ENCODE measurements around the gene HECW1.
"Not testable (repeated sequence)": the region's sequence is repeated elsewhere in the genome, so short reads cannot be mapped to it uniquely, and the experiment has no call there.

HECW1 gene

DNA sequence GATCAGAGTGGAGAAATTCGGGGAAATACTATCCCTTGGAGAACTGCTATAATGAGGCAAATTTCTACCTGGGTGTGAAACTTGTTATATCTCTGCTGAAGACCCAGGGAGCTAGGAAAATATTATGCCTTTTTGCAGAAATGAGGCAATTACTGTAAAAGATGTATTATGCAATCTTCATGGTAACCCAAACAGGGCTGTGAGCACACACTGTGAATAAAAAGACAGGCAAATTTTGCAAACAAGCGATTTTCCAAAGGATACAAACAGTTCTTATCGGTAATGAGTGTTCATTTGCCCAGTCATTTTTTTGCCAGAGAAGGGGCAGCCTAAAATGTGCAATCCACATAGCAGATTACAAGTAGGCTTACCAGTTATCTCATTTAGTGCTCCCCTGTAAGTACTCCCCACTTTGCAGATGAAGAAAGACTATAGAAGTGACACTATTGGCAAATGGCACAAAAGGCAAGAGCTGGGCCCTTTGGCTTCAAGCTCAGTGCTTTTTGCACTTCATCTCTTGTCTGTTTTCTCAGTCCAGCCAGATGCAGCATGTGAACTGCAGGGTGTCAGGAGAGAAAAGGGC is 205.8 kb downstream of the HECW1 start:
- H3K4me2 ChIP-seq (ENCODE audit: low read length), result no peak overlapping the region
- H3K36me3 ChIP-seq (ENCODE audit: insufficient read depth, low read length), result no peaks in the 10 kb centered on the region
- H3K9ac ChIP-seq (ENCODE audit: low read depth, low read length), result no peak overlapping the region
- peaks cover 17% of the 10 kb centered on the region for H3K27me3 ChIP-seq (ENCODE audit: control insufficient read depth, insufficient read depth, low read length)
- H3K9me3 ChIP-seq (replicated peaks; ENCODE audit: low read length), result no peaks in the 10 kb centered on the region
- H3K4me3 ChIP-seq (ENCODE audit: low read length), result no peak overlapping the region
- no peaks in the 10 kb centered on the region for H3K4me1 ChIP-seq (ENCODE audit: control insufficient read depth, insufficient read depth, low read length)

- Histone ChIP-seq H3K4me3 (ENCODE audit: low read length) (no peak overlapping the region), H3K4me2 (ENCODE audit: low read length) (no peak overlapping the region), H3K9ac (ENCODE audit: low read depth, low read length) (no peak overlapping the region), H3K27me3 (ENCODE audit: control insufficient read depth, insufficient read depth, low read length) (peaks cover 25% of the 10 kb centered on the region), H3K36me3 (ENCODE audit: insufficient read depth, low read length) (no peaks in the 10 kb centered on the region), H3K4me1 (ENCODE audit: control insufficient read depth, insufficient read depth, low read length) (no peaks in the 10 kb centered on the region), H3K9me3 (replicated peaks; ENCODE audit: low read length) (no peaks in the 10 kb centered on the region)
These were observed 213.1 kb downstream of the HECW1 start for GRCh38 chr7:43325595-43325994.

- Histone ChIP-seq H3K4me2 (ENCODE audit: low read length) (no peak overlapping the region), H3K4me3 (ENCODE audit: low read length) (no peak overlapping the region), H3K36me3 (ENCODE audit: insufficient read depth, low read length) (no peaks in the 10 kb centered on the region), H3K9me3 (replicated peaks; ENCODE audit: low read length) (no peaks in the 10 kb centered on the region), H3K4me1 (ENCODE audit: control insufficient read depth, insufficient read depth, low read length) (no peaks in the 10 kb centered on the region), H3K27me3 (ENCODE audit: control insufficient read depth, insufficient read depth, low read length) (peaks cover 20% of the 10 kb centered on the region), H3K9ac (ENCODE audit: low read depth, low read length) (no peak overlapping the region)
These were observed 215.9 kb downstream of the HECW1 start for GRCh38 chr7:43328336-43328735.

DNA sequence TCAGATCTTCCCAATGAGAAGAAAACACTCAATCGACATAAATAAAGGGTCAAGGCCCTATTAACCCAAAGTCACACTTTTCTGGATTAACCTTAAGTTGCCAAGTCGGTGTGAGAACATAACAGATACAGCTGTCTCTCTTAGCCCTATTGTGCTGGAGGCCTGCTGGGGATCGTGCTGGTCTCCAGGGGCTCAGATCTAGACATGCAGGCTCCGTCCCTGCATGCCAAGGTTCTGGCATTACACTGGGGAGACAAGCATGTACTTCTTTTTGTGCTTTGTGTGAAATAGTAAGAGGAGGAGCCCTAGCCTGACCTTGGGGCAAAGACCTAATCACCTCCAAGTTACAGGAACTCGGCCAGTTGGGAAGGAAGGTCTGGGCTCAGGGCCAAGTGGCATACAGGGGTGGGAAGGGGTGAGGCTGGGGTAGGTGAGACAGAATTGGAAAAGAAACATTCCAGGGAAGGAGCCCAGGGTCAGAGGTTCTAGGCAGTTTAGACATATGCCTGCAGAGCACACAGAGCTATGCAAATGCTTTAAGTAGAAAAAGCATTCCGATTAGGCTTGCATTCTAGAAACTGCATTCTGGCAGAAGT is 216.4 kb downstream of the HECW1 start:
- H3K4me1 ChIP-seq (ENCODE audit: control insufficient read depth, insufficient read depth, low read length), result no peaks in the 10 kb centered on the region
- H3K4me2 ChIP-seq (ENCODE audit: low read length), result no peak overlapping the region
- no peaks in the 10 kb centered on the region for H3K36me3 ChIP-seq (ENCODE audit: insufficient read depth, low read length)
- H3K4me3 ChIP-seq (ENCODE audit: low read length), result no peak overlapping the region
- H3K9ac ChIP-seq (ENCODE audit: low read depth, low read length), result no peak overlapping the region
- peaks cover 25% of the 10 kb centered on the region for H3K27me3 ChIP-seq (ENCODE audit: control insufficient read depth, insufficient read depth, low read length)
- H3K9me3 ChIP-seq (replicated peaks; ENCODE audit: low read length), result no peaks in the 10 kb centered on the region

DNA sequence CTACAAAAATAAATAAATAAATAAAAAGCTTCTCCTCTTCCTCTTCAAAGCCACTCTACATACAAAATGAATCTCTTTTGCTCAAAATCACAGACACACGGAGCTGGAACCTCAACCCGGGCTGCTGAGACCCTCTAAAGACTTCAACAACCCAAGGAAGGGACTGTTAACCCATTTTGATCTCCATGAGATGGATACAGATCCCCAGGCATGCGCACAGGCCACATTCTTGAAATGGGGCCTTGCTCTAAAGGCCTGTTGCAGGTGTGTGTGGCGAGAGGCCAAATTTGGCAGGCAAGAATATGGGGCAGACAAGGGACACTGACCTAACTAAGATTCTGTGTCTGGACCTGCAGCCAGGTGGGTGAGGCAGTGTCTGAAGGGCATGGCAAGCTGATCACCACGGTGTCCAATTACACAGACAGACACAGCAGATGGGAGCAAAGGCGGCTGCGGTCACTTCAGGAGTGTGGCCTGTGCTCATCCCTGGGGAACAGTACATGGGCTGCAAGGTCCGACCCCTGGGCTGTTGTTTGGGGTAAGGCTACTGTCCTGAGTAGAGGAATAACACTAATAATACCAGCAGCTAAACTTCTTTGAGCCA is 219.8 kb downstream of the HECW1 start:
- H3K4me1 ChIP-seq (ENCODE audit: control insufficient read depth, insufficient read depth, low read length), result no peaks in the 10 kb centered on the region
- H3K9me3 ChIP-seq (replicated peaks; ENCODE audit: low read length), result no peaks in the 10 kb centered on the region
- H3K4me3 ChIP-seq (ENCODE audit: low read length), result no peak overlapping the region
- H3K27me3 ChIP-seq (ENCODE audit: control insufficient read depth, insufficient read depth, low read length), result peaks cover 32% of the 10 kb centered on the region
- H3K36me3 ChIP-seq (ENCODE audit: insufficient read depth, low read length), result no peaks in the 10 kb centered on the region
- no peak overlapping the region for H3K9ac ChIP-seq (ENCODE audit: low read depth, low read length)
- no peak overlapping the region for H3K4me2 ChIP-seq (ENCODE audit: low read length)

- Histone ChIP-seq H3K4me1 (ENCODE audit: control insufficient read depth, insufficient read depth, low read length) (no peaks in the 10 kb centered on the region), H3K4me2 (ENCODE audit: low read length) (no peak overlapping the region), H3K4me3 (ENCODE audit: low read length) (no peak overlapping the region), H3K36me3 (ENCODE audit: insufficient read depth, low read length) (no peaks in the 10 kb centered on the region), H3K9me3 (replicated peaks; ENCODE audit: low read length) (no peaks in the 10 kb centered on the region), H3K27me3 (ENCODE audit: control insufficient read depth, insufficient read depth, low read length) (peaks cover 20% of the 10 kb centered on the region), H3K9ac (ENCODE audit: low read depth, low read length) (no peak overlapping the region)
These were observed 224.7 kb downstream of the HECW1 start for GRCh38 chr7:43337191-43337590.

- H3K4me3 ChIP-seq (ENCODE audit: low read length), result no peak overlapping the region
- H3K9ac ChIP-seq (ENCODE audit: low read depth, low read length), result no peak overlapping the region
- H3K27me3 ChIP-seq (ENCODE audit: control insufficient read depth, insufficient read depth, low read length), result peaks cover 20% of the 10 kb centered on the region
- no peaks in the 10 kb centered on the region for H3K36me3 ChIP-seq (ENCODE audit: insufficient read depth, low read length)
- no peaks in the 10 kb centered on the region for H3K4me1 ChIP-seq (ENCODE audit: control insufficient read depth, insufficient read depth, low read length)
- no peak overlapping the region for H3K4me2 ChIP-seq (ENCODE audit: low read length)
- H3K9me3 ChIP-seq (replicated peaks; ENCODE audit: low read length), result no peaks in the 10 kb centered on the region
These were observed 225.4 kb downstream of the HECW1 start for GRCh38 chr7:43337811-43338210.

- Histone ChIP-seq H3K27me3 (ENCODE audit: control insufficient read depth, insufficient read depth, low read length) (peaks cover 8% of the 10 kb centered on the region), H3K9ac (ENCODE audit: low read depth, low read length) (no peak overlapping the region), H3K4me2 (ENCODE audit: low read length) (no peak overlapping the region), H3K36me3 (ENCODE audit: insufficient read depth, low read length) (no peaks in the 10 kb centered on the region), H3K4me1 (ENCODE audit: control insufficient read depth, insufficient read depth, low read length) (no peaks in the 10 kb centered on the region), H3K4me3 (ENCODE audit: low read length) (no peak overlapping the region), H3K9me3 (replicated peaks; ENCODE audit: low read length) (no peaks in the 10 kb centered on the region)
These were observed 228.7 kb downstream of the HECW1 start for GRCh38 chr7:43341132-43341531.

DNA sequence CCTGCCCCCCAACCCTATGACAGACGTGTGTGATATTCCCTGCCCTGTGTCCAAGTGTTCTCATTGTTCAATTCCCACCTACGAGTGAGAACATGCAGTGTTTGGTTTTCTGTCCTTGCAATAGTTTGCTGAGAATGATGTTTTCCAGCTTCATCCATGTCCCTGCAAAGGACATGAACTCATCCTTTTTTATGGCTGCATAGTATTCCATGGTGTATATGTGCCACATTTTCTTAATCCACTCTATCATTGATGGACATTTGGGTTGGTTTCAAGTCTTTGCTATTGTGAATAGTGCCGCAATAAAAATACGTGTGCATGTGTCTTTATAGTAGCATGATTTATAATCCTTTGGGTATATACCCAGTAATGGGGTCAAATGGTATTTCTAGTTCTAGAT is 231.0 kb downstream of the HECW1 start:
- not testable (repeated sequence) for H3K4me1 ChIP-seq (ENCODE audit: control insufficient read depth, insufficient read depth, low read length); H3K27me3 ChIP-seq (ENCODE audit: control insufficient read depth, insufficient read depth, low read length); H3K9ac ChIP-seq (ENCODE audit: low read depth, low read length); H3K36me3 ChIP-seq (ENCODE audit: insufficient read depth, low read length); H3K4me3 ChIP-seq (ENCODE audit: low read length); H3K9me3 ChIP-seq (replicated peaks; ENCODE audit: low read length); H3K4me2 ChIP-seq (ENCODE audit: low read length)

DNA sequence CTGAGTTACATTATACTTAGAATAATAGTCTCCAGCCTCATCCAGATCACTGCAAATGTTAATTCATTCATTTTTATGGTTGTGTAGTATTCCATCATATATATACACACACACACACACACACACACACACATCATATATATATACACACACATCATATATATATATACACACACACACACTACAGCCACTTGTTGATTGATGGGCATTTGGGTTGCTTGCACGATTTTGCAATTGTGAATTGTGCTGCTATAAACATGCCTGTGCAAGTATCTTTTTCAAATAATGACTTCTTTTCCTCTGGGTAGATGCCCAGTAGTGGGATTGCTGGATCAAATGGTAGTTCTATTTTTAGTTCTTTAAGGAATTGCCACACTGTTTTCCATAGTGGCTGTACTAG is 233.2 kb downstream of the HECW1 start:
- H3K4me2 ChIP-seq (ENCODE audit: low read length); H3K27me3 ChIP-seq (ENCODE audit: control insufficient read depth, insufficient read depth, low read length); H3K36me3 ChIP-seq (ENCODE audit: insufficient read depth, low read length); H3K9me3 ChIP-seq (replicated peaks; ENCODE audit: low read length); H3K4me1 ChIP-seq (ENCODE audit: control insufficient read depth, insufficient read depth, low read length); H3K9ac ChIP-seq (ENCODE audit: low read depth, low read length); H3K4me3 ChIP-seq (ENCODE audit: low read length): not testable (repeated sequence)

DNA sequence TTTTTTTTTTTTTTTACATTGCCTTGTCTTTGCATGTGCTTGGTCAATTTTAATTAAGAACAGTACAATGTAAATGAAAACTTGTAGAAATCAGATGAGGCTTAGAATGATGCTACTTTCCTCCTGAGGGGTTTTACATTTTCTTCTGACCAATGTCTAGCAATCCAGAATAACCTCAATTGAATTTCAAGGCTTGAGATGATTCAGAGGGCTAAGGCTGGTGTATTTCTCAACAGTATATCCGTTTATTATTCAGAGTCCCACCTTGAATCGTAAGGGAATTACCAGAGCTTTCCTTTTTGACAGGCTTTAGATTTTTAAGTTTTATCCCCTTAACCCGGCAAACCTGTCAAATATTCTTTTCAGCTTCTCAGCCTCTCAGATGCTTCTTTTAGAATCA is 239.2 kb downstream of the HECW1 start:
- H3K9me3 ChIP-seq (replicated peaks; ENCODE audit: low read length), result no peaks in the 10 kb centered on the region

DNA sequence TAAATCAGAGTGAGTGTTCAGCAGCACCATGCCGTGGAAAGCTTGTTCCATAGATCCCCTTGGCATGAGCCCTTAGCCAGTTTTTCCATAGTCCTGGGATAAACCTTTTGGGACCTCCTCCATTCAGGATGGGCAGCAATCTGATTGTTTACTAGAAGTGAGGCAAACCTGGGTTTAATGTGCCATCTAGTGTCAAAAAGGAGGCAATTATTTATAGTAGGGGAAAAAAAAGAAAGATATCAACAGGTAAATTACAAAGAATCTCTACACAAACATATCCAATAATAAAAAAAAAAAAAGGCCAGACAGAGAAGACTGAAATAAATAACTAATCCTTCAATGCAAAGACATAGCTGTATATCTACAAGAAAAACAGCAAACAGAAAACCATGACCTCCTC is 241.5 kb downstream of the HECW1 start:
- no peaks in the 10 kb centered on the region for H3K9me3 ChIP-seq (replicated peaks; ENCODE audit: low read length)
- no peak overlapping the region for H3K4me2 ChIP-seq (ENCODE audit: low read length)
- no peak overlapping the region for H3K9ac ChIP-seq (ENCODE audit: low read depth, low read length)
- H3K36me3 ChIP-seq (ENCODE audit: insufficient read depth, low read length), result no peaks in the 10 kb centered on the region
- H3K4me3 ChIP-seq (ENCODE audit: low read length), result no peak overlapping the region
- no peaks in the 10 kb centered on the region for H3K4me1 ChIP-seq (ENCODE audit: control insufficient read depth, insufficient read depth, low read length)
- no peaks in the 10 kb centered on the region for H3K27me3 ChIP-seq (ENCODE audit: control insufficient read depth, insufficient read depth, low read length)

More for the DNA sequence above, 239.2 kb downstream of the HECW1 start:
- H3K9ac ChIP-seq (ENCODE audit: low read depth, low read length), result no peak overlapping the region
- no peak overlapping the region for H3K4me3 ChIP-seq (ENCODE audit: low read length)
- H3K36me3 ChIP-seq (ENCODE audit: insufficient read depth, low read length), result no peaks in the 10 kb centered on the region
- H3K4me1 ChIP-seq (ENCODE audit: control insufficient read depth, insufficient read depth, low read length), result no peaks in the 10 kb centered on the region
- H3K27me3 ChIP-seq (ENCODE audit: control insufficient read depth, insufficient read depth, low read length), result no peaks in the 10 kb centered on the region
- H3K4me2 ChIP-seq (ENCODE audit: low read length), result no peak overlapping the region

All from skeletal muscle satellite cell (primary cell).